Neural cell (in vitro differentiated cells): Measurements from ENCODE around the gene ZNF407. TPM values are rescaled to one million over a fixed set of nuclear protein-coding genes. Genes with fewer than 3 reads are reported as not detected.
A peak's percentile ranks its signal among the peaks of the same experiment; 100 is the strongest.

ENCODE experiments used
- H2AFZ ChIP-seq: fragments of 200-600, 300-800 bp; sonication (generic), shearing (Covaris generic); 2 replicates; pipeline ENCODE4 v1.6.0; 2014; ENCODE audit warnings: low read depth, mild to moderate bottlenecking, antibody characterized with exemption, low read length, moderate library complexity
- H3F3A ChIP-seq: fragments of 200-600 bp; shearing (Covaris generic); 2 replicates; pipeline ENCODE4 v1.6.1; 2016; ENCODE audit warnings: mild to moderate bottlenecking, moderate library complexity, mixed read lengths, antibody characterized with exemption, low read length; ENCODE audit not compliant: insufficient read depth, poor library complexity, severe bottlenecking
- H3K27ac ChIP-seq: fragments of 200-600, 300-800 bp; sonication (generic), shearing (Covaris generic); 2 replicates; pipeline ENCODE4 v1.5.1; 2014; ENCODE audit warnings: mild to moderate bottlenecking, low read length, moderate library complexity
- H3K27me3 ChIP-seq: fragments of 300-800, 200-600 bp; sonication (generic), shearing (Covaris generic); 2 replicates; pipeline ENCODE4 v1.6.0; 2014; ENCODE audit warnings: mild to moderate bottlenecking, low read depth, low read length, moderate library complexity; ENCODE audit not compliant: insufficient read depth
- H3K36me3 ChIP-seq: fragments of 300-800, 200-600 bp; sonication (generic), shearing (Covaris generic); 2 replicates; pipeline ENCODE4 v1.5.1; 2014; ENCODE audit warnings: mild to moderate bottlenecking, antibody characterized with exemption, low read length, moderate library complexity; ENCODE audit not compliant: insufficient read depth
- H3K4me2 ChIP-seq: fragments of 300-800, 200-600 bp; sonication (generic), shearing (Covaris generic); 2 replicates; pipeline ENCODE4 v1.6.0; 2014; ENCODE audit warnings: mild to moderate bottlenecking, low read length
- H3K4me3 ChIP-seq: fragments of 300-800, 200-600 bp; sonication (generic), shearing (Covaris generic); 2 replicates; pipeline ENCODE4 v1.5.1; 2014; ENCODE audit warnings: mild to moderate bottlenecking, low read length, moderate library complexity
- H3K79me2 ChIP-seq: fragments of 200-600 bp; shearing (Covaris generic); replicated peaks from 2 replicates; pipeline ENCODE4 v1.6.0; 2014; ENCODE audit warnings: mild to moderate bottlenecking, low read length, moderate library complexity; ENCODE audit not compliant: insufficient read depth
- H3K9ac ChIP-seq: fragments of 300-800, 200-600 bp; sonication (generic), shearing (Covaris generic); 2 replicates; pipeline ENCODE4 v1.6.1; 2016; ENCODE audit warnings: mild to moderate bottlenecking, low read length, mixed read lengths
- H3K9me2 ChIP-seq: fragments of 200-600 bp; shearing (Covaris generic); 2 replicates; pipeline ENCODE4 v1.6.1; 2016; ENCODE audit warnings: mild to moderate bottlenecking, low read length, mixed read lengths; ENCODE audit not compliant: insufficient read depth
- H3K9me3 ChIP-seq: fragments of 200-600, 300-800 bp; sonication (generic), shearing (Covaris generic); 2 replicates; pipeline ENCODE4 v1.6.1; 2016; ENCODE audit warnings: mild to moderate bottlenecking, mixed run types, low read length, moderate library complexity, mixed read lengths
- H4K20me1 ChIP-seq: fragments of 200-600 bp; shearing (Covaris generic); 2 replicates; pipeline ENCODE4 v1.6.1; 2016; ENCODE audit warnings: mild to moderate bottlenecking, mixed run types; ENCODE audit not compliant: insufficient read depth
- EP300 ChIP-seq: fragments of 450-650 bp; conservative IDR thresholded peaks from 2 replicates; pipeline ENCODE4 v1.6.1; 2014; ENCODE audit warnings: antibody characterized with exemption, mild to moderate bottlenecking, moderate library complexity; ENCODE audit not compliant: poor library complexity, severe bottlenecking
- EZH2 ChIP-seq: fragments of 200-600, 300-800 bp; shearing (Covaris generic), sonication (generic); IDR thresholded peaks from 2 replicates; pipeline ENCODE4 v1.6.1; 2014; ENCODE audit warnings: antibody characterized with exemption, low read length, borderline replicate concordance, mild to moderate bottlenecking; ENCODE audit not compliant: insufficient read depth, poor library complexity, severe bottlenecking
- MXI1 ChIP-seq: fragments of 450-650 bp; conservative IDR thresholded peaks from 2 replicates; pipeline ENCODE4 v1.6.1; 2014; ENCODE audit warnings: antibody characterized with exemption, mild to moderate bottlenecking; ENCODE audit not compliant: poor library complexity, severe bottlenecking
- POLR2AphosphoS5 ChIP-seq: IDR thresholded peaks from 2 replicates; pipeline ENCODE4 v1.6.1; 2012
- RAD21 ChIP-seq: fragments of 450-650 bp; conservative IDR thresholded peaks from 2 replicates; pipeline ENCODE4 v1.6.1; 2014; ENCODE audit warnings: antibody characterized with exemption, mild to moderate bottlenecking, moderate library complexity
- SMC3 ChIP-seq: fragments of 450-650 bp; conservative IDR thresholded peaks from 2 replicates; pipeline ENCODE4 v1.6.1; 2014; ENCODE audit warnings: antibody characterized with exemption, mild to moderate bottlenecking, moderate library complexity; ENCODE audit not compliant: poor library complexity
- TAF1 ChIP-seq: IDR thresholded peaks from 2 replicates; pipeline ENCODE4 v1.6.1; 2012; ENCODE audit warnings: low read depth
- polyA plus RNA-seq: library from polyadenylated mRNA; depleted of rRNA; stranded (reverse); fragments of >200 nt; gene quantifications from 2 replicates; pipeline ENCODE4 v1.2.3, GENCODE V29; 2014
- TF ChIP-seq, protein P1 (sequence below): fragments of 450-650 bp; IDR thresholded peaks from 2 replicates; pipeline ENCODE4 v1.5.1; 2014; ENCODE audit warnings: antibody characterized with exemption, mild to moderate bottlenecking, moderate library complexity; ENCODE audit not compliant: poor library complexity, severe bottlenecking
- TF ChIP-seq, protein P2 (sequence below): IDR thresholded peaks from 2 replicates; pipeline ENCODE4 v1.6.1; 2012; ENCODE audit warnings: borderline replicate concordance

Gene ZNF407
- polyA plus RNA-seq, 1 donor from 2014 or later: 2.9 TPM

GRCh38 chr18:74651327-74652128 is 53.9 kb downstream of the ZNF407 start:
- Histone ChIP-seq H4K20me1 (no peaks in the 10 kb centered on the region), H3K9me3 (no peaks in the 10 kb centered on the region), H2AFZ (no peak overlapping the region), H3F3A (no peaks in the 10 kb centered on the region), H3K27ac (no peak overlapping the region), H3K4me3 (no peak overlapping the region), H3K79me2 (no peaks in the 10 kb centered on the region), H3K27me3 (no peaks in the 10 kb centered on the region), H3K36me3 (no peaks in the 10 kb centered on the region), H3K4me2 (no peak overlapping the region), H3K9ac (no peak overlapping the region), H3K9me2 (no peaks in the 10 kb centered on the region)
- TF ChIP-seq, protein P1, sequence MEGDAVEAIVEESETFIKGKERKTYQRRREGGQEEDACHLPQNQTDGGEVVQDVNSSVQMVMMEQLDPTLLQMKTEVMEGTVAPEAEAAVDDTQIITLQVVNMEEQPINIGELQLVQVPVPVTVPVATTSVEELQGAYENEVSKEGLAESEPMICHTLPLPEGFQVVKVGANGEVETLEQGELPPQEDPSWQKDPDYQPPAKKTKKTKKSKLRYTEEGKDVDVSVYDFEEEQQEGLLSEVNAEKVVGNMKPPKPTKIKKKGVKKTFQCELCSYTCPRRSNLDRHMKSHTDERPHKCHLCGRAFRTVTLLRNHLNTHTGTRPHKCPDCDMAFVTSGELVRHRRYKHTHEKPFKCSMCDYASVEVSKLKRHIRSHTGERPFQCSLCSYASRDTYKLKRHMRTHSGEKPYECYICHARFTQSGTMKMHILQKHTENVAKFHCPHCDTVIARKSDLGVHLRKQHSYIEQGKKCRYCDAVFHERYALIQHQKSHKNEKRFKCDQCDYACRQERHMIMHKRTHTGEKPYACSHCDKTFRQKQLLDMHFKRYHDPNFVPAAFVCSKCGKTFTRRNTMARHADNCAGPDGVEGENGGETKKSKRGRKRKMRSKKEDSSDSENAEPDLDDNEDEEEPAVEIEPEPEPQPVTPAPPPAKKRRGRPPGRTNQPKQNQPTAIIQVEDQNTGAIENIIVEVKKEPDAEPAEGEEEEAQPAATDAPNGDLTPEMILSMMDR: no peak
- no peak for TF ChIP-seq MXI1
- TF ChIP-seq RAD21: no peak
- no peak for TF ChIP-seq POLR2AphosphoS5
- TF ChIP-seq, protein P2, sequence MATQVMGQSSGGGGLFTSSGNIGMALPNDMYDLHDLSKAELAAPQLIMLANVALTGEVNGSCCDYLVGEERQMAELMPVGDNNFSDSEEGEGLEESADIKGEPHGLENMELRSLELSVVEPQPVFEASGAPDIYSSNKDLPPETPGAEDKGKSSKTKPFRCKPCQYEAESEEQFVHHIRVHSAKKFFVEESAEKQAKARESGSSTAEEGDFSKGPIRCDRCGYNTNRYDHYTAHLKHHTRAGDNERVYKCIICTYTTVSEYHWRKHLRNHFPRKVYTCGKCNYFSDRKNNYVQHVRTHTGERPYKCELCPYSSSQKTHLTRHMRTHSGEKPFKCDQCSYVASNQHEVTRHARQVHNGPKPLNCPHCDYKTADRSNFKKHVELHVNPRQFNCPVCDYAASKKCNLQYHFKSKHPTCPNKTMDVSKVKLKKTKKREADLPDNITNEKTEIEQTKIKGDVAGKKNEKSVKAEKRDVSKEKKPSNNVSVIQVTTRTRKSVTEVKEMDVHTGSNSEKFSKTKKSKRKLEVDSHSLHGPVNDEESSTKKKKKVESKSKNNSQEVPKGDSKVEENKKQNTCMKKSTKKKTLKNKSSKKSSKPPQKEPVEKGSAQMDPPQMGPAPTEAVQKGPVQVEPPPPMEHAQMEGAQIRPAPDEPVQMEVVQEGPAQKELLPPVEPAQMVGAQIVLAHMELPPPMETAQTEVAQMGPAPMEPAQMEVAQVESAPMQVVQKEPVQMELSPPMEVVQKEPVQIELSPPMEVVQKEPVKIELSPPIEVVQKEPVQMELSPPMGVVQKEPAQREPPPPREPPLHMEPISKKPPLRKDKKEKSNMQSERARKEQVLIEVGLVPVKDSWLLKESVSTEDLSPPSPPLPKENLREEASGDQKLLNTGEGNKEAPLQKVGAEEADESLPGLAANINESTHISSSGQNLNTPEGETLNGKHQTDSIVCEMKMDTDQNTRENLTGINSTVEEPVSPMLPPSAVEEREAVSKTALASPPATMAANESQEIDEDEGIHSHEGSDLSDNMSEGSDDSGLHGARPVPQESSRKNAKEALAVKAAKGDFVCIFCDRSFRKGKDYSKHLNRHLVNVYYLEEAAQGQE: no peak
- no peak for TF ChIP-seq EP300

- Histone ChIP-seq H3K4me3 (no peak overlapping the region), H3K4me2 (no peak overlapping the region), H3K79me2 (no peaks in the 10 kb centered on the region), H4K20me1 (no peaks in the 10 kb centered on the region), H3K9ac (no peak overlapping the region), H3F3A (no peaks in the 10 kb centered on the region), H3K36me3 (no peaks in the 10 kb centered on the region), H3K27me3 (no peaks in the 10 kb centered on the region), H3K9me2 (no peaks in the 10 kb centered on the region), H3K9me3 (no peaks in the 10 kb centered on the region), H3K27ac (no peak overlapping the region), H2AFZ (no peak overlapping the region)
- no peak for TF ChIP-seq POLR2AphosphoS5
- TF ChIP-seq, protein P1: peak; percentile 76
- TF ChIP-seq SMC3: peak; percentile 81
- TF ChIP-seq EZH2: no peak
- TF ChIP-seq EP300: no peak
- TF ChIP-seq TAF1: no peak
- TF ChIP-seq, protein P2: no peak
- TF ChIP-seq MXI1: no peak
- peak; percentile 81 for TF ChIP-seq RAD21
Measured at GRCh38 chr18:74652392-74652988, 54.8 kb downstream of the ZNF407 start.
